Measurements from ENCODE around the gene FARP2. TPM values are rescaled to one million over a fixed set of nuclear protein-coding genes. Genes with fewer than 3 reads are reported as not detected.

FARP2 gene
- total and polyA plus RNA-seq, 10 of the 15 experiments (the other 5 are each of a cell fraction or from before 2014, with no cell fraction given): 5.5 to 67.5 (median 36.8) TPM

DNA sequence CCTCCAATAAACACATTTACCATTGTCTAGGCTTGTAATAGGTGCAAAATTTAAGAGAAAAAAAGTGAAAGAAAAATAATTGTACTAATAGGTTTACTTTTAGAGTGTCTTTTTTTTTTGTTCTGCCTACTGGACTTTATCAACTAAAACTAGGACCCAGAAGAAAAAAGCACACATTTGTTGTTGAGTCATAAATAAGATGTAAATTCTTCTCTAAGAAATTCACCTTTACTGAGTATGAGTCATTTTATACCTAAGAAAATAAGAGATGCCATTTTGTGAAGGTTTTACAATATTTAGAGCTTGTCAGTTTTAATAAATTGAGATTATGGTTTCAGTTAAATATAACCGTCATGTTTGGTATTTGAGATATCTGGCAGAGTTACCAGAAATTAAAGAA is 19.2 kb downstream of the FARP2 start:
- Histone ChIP-seq H3K27ac (ENCODE audit: control insufficient read depth, insufficient read depth) (peak overlapping the region; percentile 70), H3K79me2 (ENCODE audit: control insufficient read depth, insufficient read depth, low read length) (peaks cover 41% of the 10 kb centered on the region), H3K9me3 (replicated peaks; ENCODE audit: control insufficient read depth, insufficient read depth, low read length) (no peaks in the 10 kb centered on the region; the same call in 2 of the 3 replicates), H3K4me3 (no peak overlapping the region), H3K9ac (ENCODE audit: control insufficient read depth, insufficient read depth, low read length) (no peak overlapping the region), H3K36me3 (ENCODE audit: control insufficient read depth in 2 of 2, insufficient read depth in 2 of 2, low read length in 1 of 2) (peaks cover 6 to 8% of the 10 kb centered on the region in 2 experiments), H3K4me1 (ENCODE audit: control insufficient read depth, insufficient read depth, low read length) (peaks cover 46% of the 10 kb centered on the region), H4K20me1 (ENCODE audit: control insufficient read depth, insufficient read depth) (no peaks in the 10 kb centered on the region), H3K27me3 (replicated peaks in 1 of 2; ENCODE audit: control insufficient read depth in 2 of 2, insufficient read depth in 2 of 2, low read length in 1 of 2) (no peaks in the 10 kb centered on the region), H2AFZ (ENCODE audit: control insufficient read depth, low read depth, low read length) (no peak overlapping the region), H3K4me2 (ENCODE audit: control insufficient read depth, insufficient read depth) (peak overlapping the region; percentile 74)
- TF ChIP-seq JUNB (IDR thresholded peaks at IDR 0.05) (peak; percentile 56), SMC3 (IDR thresholded peaks at IDR 0.05; ENCODE audit: borderline replicate concordance, low read length) (no peak)
- no TSS peak for BruUV-seq (replicated peaks)
- ChIA-PET SMC1A (ENCODE audit: uncharacterized antibody, unreplicated experiment) (interaction anchor here (0.6 to 10.6 kb wide), 6 partner anchors 9 to 64 kb away, joined by 3 to 239 read pairs (median 5); no protein-coding TSS in a partner anchor), POLR2A (interaction anchor here (0.9 to 5.9 kb wide), 8 partner anchors 9 to 59 kb away, joined by 3 to 58 read pairs (median 4); partner anchors contain the start of gene SEPTIN2), RAD21 (ENCODE audit: unreplicated experiment) (interaction anchor here (1.3 to 7.2 kb wide), 7 partner anchors 10 to 503 kb away, joined by 3 to 98 read pairs (median 10); partner anchors contain the start of genes HDLBP and SEPTIN2), CTCF (interaction anchor here (0.7 to 7.1 kb wide), 7 partner anchors 8 to 282 kb away, joined by 3 to 57 read pairs (median 5); no protein-coding TSS in a partner anchor)
- ATAC-seq: no peak
- intact Hi-C loops (cut with micrococcal nuclease; ENCODE audit: unreplicated experiment) (no loop called here), in situ Hi-C loops (cut with MboI) (no loop called here)
- no peak for FAIRE-seq
- no peak for DNase-seq (ENCODE audit: low read depth, low spot score)
- WGBS (ENCODE audit: insufficient coverage, insufficient replicate concordance, low lambda C conversion rate, missing lambda C conversion rate): 96% methylated on average over 1 of the region's 1 CpG

GRCh38 chr2:241376808-241377207 is 20.7 kb downstream of the FARP2 start:
- Histone ChIP-seq H3K36me3 (ENCODE audit: control insufficient read depth in 2 of 2, insufficient read depth in 2 of 2, low read length in 1 of 2) (peaks cover 6 to 8% of the 10 kb centered on the region in 2 experiments; a peak in 3 of 4 replicates), H2AFZ (ENCODE audit: control insufficient read depth, low read depth, low read length) (no peak overlapping the region), H4K20me1 (ENCODE audit: control insufficient read depth, insufficient read depth) (no peaks in the 10 kb centered on the region), H3K27ac (ENCODE audit: control insufficient read depth, insufficient read depth) (peak overlapping the region; percentile 55), H3K27me3 (replicated peaks in 1 of 2; ENCODE audit: control insufficient read depth in 2 of 2, insufficient read depth in 2 of 2, low read length in 1 of 2) (no peaks in the 10 kb centered on the region), H3K4me1 (ENCODE audit: control insufficient read depth, insufficient read depth, low read length) (peaks cover 46% of the 10 kb centered on the region), H3K9ac (ENCODE audit: control insufficient read depth, insufficient read depth, low read length) (peak overlapping the region; percentile 30), H3K4me2 (ENCODE audit: control insufficient read depth, insufficient read depth) (peak overlapping the region; percentile 52), H3K4me3 (peak overlapping the region; percentile 35; the same call in 1 of the 2 replicates), H3K79me2 (ENCODE audit: control insufficient read depth, insufficient read depth, low read length) (peaks cover 37% of the 10 kb centered on the region), H3K9me3 (replicated peaks; ENCODE audit: control insufficient read depth, insufficient read depth, low read length) (no peaks in the 10 kb centered on the region; the same call in 2 of the 3 replicates)
- ChIA-PET POLR2A (no interaction called here), SMC1A (ENCODE audit: uncharacterized antibody, unreplicated experiment) (interaction anchor here (1.4 to 10.6 kb wide), 4 partner anchors 8 to 15 kb away, joined by 5 to 239 read pairs (median 23); no protein-coding TSS in a partner anchor), RAD21 (ENCODE audit: unreplicated experiment) (interaction anchor here (5.0 to 7.2 kb wide), 2 partner anchors 15 kb away, joined by 35 to 98 read pairs; no protein-coding TSS in a partner anchor), CTCF (interaction anchor here (1.2 to 7.1 kb wide), 2 partner anchors 15 to 19 kb away, joined by 4 to 46 read pairs; no protein-coding TSS in a partner anchor)
- BruUV-seq (replicated peaks): no TSS peak
- DNase-seq (ENCODE audit: low read depth, low spot score) (no peak), FAIRE-seq (peak; percentile 13), ATAC-seq (peak; percentile 50)
- WGBS (ENCODE audit: insufficient coverage, insufficient replicate concordance, low lambda C conversion rate, missing lambda C conversion rate): 48% methylated on average over 2 of the region's 2 CpGs
- intact Hi-C loops (cut with micrococcal nuclease; ENCODE audit: unreplicated experiment): no loop called here
- in situ Hi-C loops (cut with MboI): no loop called here
- TF ChIP-seq, protein P1, sequence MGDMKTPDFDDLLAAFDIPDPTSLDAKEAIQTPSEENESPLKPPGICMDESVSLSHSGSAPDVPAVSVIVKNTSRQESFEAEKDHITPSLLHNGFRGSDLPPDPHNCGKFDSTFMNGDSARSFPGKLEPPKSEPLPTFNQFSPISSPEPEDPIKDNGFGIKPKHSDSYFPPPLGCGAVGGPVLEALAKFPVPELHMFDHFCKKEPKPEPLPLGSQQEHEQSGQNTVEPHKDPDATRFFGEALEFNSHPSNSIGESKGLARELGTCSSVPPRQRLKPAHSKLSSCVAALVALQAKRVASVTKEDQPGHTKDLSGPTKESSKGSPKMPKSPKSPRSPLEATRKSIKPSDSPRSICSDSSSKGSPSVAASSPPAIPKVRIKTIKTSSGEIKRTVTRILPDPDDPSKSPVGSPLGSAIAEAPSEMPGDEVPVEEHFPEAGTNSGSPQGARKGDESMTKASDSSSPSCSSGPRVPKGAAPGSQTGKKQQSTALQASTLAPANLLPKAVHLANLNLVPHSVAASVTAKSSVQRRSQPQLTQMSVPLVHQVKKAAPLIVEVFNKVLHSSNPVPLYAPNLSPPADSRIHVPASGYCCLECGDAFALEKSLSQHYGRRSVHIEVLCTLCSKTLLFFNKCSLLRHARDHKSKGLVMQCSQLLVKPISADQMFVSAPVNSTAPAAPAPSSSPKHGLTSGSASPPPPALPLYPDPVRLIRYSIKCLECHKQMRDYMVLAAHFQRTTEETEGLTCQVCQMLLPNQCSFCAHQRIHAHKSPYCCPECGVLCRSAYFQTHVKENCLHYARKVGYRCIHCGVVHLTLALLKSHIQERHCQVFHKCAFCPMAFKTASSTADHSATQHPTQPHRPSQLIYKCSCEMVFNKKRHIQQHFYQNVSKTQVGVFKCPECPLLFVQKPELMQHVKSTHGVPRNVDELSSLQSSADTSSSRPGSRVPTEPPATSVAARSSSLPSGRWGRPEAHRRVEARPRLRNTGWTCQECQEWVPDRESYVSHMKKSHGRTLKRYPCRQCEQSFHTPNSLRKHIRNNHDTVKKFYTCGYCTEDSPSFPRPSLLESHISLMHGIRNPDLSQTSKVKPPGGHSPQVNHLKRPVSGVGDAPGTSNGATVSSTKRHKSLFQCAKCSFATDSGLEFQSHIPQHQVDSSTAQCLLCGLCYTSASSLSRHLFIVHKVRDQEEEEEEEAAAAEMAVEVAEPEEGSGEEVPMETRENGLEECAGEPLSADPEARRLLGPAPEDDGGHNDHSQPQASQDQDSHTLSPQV (IDR thresholded peaks at IDR 0.05): 0 out of 2 replicates have a peak, but pooled peaks have one; percentile 32
- TF ChIP-seq RUNX3 (IDR thresholded peaks at IDR 0.05; ENCODE audit: low read length): 0 out of 2 replicates have a peak, but pooled peaks have one; percentile 40
- TF ChIP-seq JUNB (IDR thresholded peaks at IDR 0.05): 0 out of 2 replicates have a peak, but pooled peaks have one; percentile 10
- peak; percentile 77 for TF ChIP-seq ZNF24 (IDR thresholded peaks at IDR 0.05)
- no peak for TF ChIP-seq ZNF384 (IDR thresholded peaks at IDR 0.05; ENCODE audit: borderline replicate concordance, low read depth, low read length)
- TF ChIP-seq, protein P2, sequence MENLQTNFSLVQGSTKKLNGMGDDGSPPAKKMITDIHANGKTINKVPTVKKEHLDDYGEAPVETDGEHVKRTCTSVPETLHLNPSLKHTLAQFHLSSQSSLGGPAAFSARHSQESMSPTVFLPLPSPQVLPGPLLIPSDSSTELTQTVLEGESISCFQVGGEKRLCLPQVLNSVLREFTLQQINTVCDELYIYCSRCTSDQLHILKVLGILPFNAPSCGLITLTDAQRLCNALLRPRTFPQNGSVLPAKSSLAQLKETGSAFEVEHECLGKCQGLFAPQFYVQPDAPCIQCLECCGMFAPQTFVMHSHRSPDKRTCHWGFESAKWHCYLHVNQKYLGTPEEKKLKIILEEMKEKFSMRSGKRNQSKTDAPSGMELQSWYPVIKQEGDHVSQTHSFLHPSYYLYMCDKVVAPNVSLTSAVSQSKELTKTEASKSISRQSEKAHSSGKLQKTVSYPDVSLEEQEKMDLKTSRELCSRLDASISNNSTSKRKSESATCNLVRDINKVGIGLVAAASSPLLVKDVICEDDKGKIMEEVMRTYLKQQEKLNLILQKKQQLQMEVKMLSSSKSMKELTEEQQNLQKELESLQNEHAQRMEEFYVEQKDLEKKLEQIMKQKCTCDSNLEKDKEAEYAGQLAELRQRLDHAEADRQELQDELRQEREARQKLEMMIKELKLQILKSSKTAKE (IDR thresholded peaks at IDR 0.05; ENCODE audit: low read depth, poor library complexity, severe bottlenecking): peak; percentile 27
- TF ChIP-seq ZNF217 (IDR thresholded peaks at IDR 0.05): peak; percentile 70; the same call in 1 of the 2 replicates
- no peak for TF ChIP-seq SUZ12 (IDR thresholded peaks at IDR 0.05; ENCODE audit: unreplicated experiment)
- TF ChIP-seq NBN (IDR thresholded peaks at IDR 0.05): peak; percentile 50; the same call in 1 of the 2 replicates

Data from GM12878 (cell line).